T-helper 2 cell treated with Interferon-gamma antibody and Interleukin-4, amounts not matched to agents 5 μg/mL and 100 μg/mL, for 36 hours (primary cell): ENCODE results near the gene RSPH6A.

Source experiments
- DNase-seq: peaks from one replicate; pipeline ENCODE4 v3.0.0; 2021; ENCODE audit warnings: low spot score
- H3K27ac Mint-ChIP-seq: one replicate; pipeline ENCODE4 v1.8.0; 2021; ENCODE audit warnings: mild to moderate bottlenecking, mixed read lengths
- H3K27me3 Mint-ChIP-seq: one replicate; pipeline ENCODE4 v1.8.0; 2021; ENCODE audit warnings: low read depth, mixed read lengths
- H3K36me3 Mint-ChIP-seq: one replicate; pipeline ENCODE4 v1.8.0; 2021; ENCODE audit warnings: low read depth, mixed read lengths
- H3K4me1 Mint-ChIP-seq: one replicate; pipeline ENCODE4 v1.8.0; 2021; ENCODE audit warnings: low read depth, mixed read lengths
- H3K4me3 Mint-ChIP-seq: one replicate; pipeline ENCODE4 v1.8.0; 2022; ENCODE audit warnings: mild to moderate bottlenecking, moderate library complexity, mixed read lengths
- H3K9me3 Mint-ChIP-seq: one replicate; pipeline ENCODE4 v1.8.0; 2021; ENCODE audit warnings: mixed read lengths

RSPH6A gene

GRCh38 chr19:45820413-45821102 lies 5.5 kb upstream of the RSPH6A start:
- peaks cover 13% of the 10 kb centered on the region for H3K36me3 Mint-ChIP-seq
- no peak overlapping the region for H3K27ac Mint-ChIP-seq
- H3K4me3 Mint-ChIP-seq = no peak overlapping the region
- no peaks in the 10 kb centered on the region for H3K27me3 Mint-ChIP-seq
- no peak for DNase-seq
- no peaks in the 10 kb centered on the region for H3K9me3 Mint-ChIP-seq
- no peaks in the 10 kb centered on the region for H3K4me1 Mint-ChIP-seq

- Mint-ChIP-seq H3K9me3 (no peaks in the 10 kb centered on the region), H3K27ac (no peak overlapping the region)
Observed at GRCh38 chr19:45819769-45820168, 4.7 kb upstream of the RSPH6A start.

GRCh38 chr19:45817725-45818301 lies 2.7 kb upstream of the RSPH6A start:
- H3K36me3 Mint-ChIP-seq = peaks cover 9% of the 10 kb centered on the region
- H3K4me1 Mint-ChIP-seq = no peaks in the 10 kb centered on the region
- DNase-seq = no peak
- no peaks in the 10 kb centered on the region for H3K9me3 Mint-ChIP-seq
- no peaks in the 10 kb centered on the region for H3K27me3 Mint-ChIP-seq
- H3K4me3 Mint-ChIP-seq = no peak overlapping the region
- H3K27ac Mint-ChIP-seq = no peak overlapping the region

More at GRCh38 chr19:45819769-45820168, 4.7 kb upstream of the RSPH6A start:
- Mint-ChIP-seq H3K4me3 (no peak overlapping the region), H3K4me1 (no peaks in the 10 kb centered on the region), H3K36me3 (peaks cover 11% of the 10 kb centered on the region), H3K27me3 (no peaks in the 10 kb centered on the region)
- DNase-seq = no peak

- peaks cover 9% of the 10 kb centered on the region for H3K36me3 Mint-ChIP-seq
- peak; percentile 92 for DNase-seq
- no peak overlapping the region for H3K4me3 Mint-ChIP-seq
- H3K4me1 Mint-ChIP-seq = no peaks in the 10 kb centered on the region
- no peaks in the 10 kb centered on the region for H3K9me3 Mint-ChIP-seq
- no peaks in the 10 kb centered on the region for H3K27me3 Mint-ChIP-seq
- H3K27ac Mint-ChIP-seq = no peak overlapping the region
Observed at GRCh38 chr19:45817010-45817724, 2.1 kb upstream of the RSPH6A start.

- DNase-seq = no peak
- Mint-ChIP-seq H3K4me1 (no peaks in the 10 kb centered on the region), H3K9me3 (no peaks in the 10 kb centered on the region), H3K4me3 (no peak overlapping the region), H3K27me3 (no peaks in the 10 kb centered on the region), H3K36me3 (peaks cover 9% of the 10 kb centered on the region), H3K27ac (no peak overlapping the region)
Observed at GRCh38 chr19:45816236-45817009, 1.3 kb upstream of the RSPH6A start.

- Mint-ChIP-seq H3K4me1 (peaks cover under 1% of the 10 kb centered on the region), H3K4me3 (no peak overlapping the region), H3K36me3 (peaks cover 6% of the 10 kb centered on the region), H3K27ac (no peak overlapping the region), H3K27me3 (no peaks in the 10 kb centered on the region), H3K9me3 (no peaks in the 10 kb centered on the region)
- DNase-seq = no peak
Observed at GRCh38 chr19:45815481-45816216, 541 bp upstream of the RSPH6A start.

GRCh38 chr19:45814166-45814780 lies 835 bp downstream of the RSPH6A start:
- DNase-seq = no peak
- Mint-ChIP-seq H3K36me3 (peaks cover 6% of the 10 kb centered on the region), H3K27me3 (no peaks in the 10 kb centered on the region), H3K4me1 (peaks cover 8% of the 10 kb centered on the region), H3K27ac (no peak overlapping the region), H3K9me3 (no peaks in the 10 kb centered on the region), H3K4me3 (no peak overlapping the region)

GRCh38 chr19:45812297-45812696 lies 2.8 kb downstream of the RSPH6A start:
- H3K4me3 Mint-ChIP-seq = no peak overlapping the region
- H3K4me1 Mint-ChIP-seq = peaks cover 9% of the 10 kb centered on the region
- H3K36me3 Mint-ChIP-seq = peaks cover 3% of the 10 kb centered on the region
- no peak overlapping the region for H3K27ac Mint-ChIP-seq
- no peaks in the 10 kb centered on the region for H3K27me3 Mint-ChIP-seq
- no peak for DNase-seq
- H3K9me3 Mint-ChIP-seq = no peaks in the 10 kb centered on the region

- Mint-ChIP-seq H3K9me3 (no peaks in the 10 kb centered on the region), H3K27ac (peak overlapping the region; percentile 80), H3K4me1 (peaks cover 9% of the 10 kb centered on the region), H3K4me3 (no peak overlapping the region), H3K27me3 (peaks cover 3% of the 10 kb centered on the region), H3K36me3 (peaks cover 3% of the 10 kb centered on the region)
- no peak for DNase-seq
Observed at GRCh38 chr19:45809643-45810159, 5.4 kb downstream of the RSPH6A start.

- Mint-ChIP-seq H3K4me3 (no peak overlapping the region), H3K27ac (no peak overlapping the region), H3K4me1 (peaks cover 9% of the 10 kb centered on the region), H3K27me3 (peaks cover 9% of the 10 kb centered on the region), H3K9me3 (no peaks in the 10 kb centered on the region), H3K36me3 (no peaks in the 10 kb centered on the region)
- no peak for DNase-seq
Observed at GRCh38 chr19:45805719-45806118, 9.4 kb downstream of the RSPH6A start.

GRCh38 chr19:45804959-45805230 lies 10.2 kb downstream of the RSPH6A start:
- no peak overlapping the region for H3K4me3 Mint-ChIP-seq
- no peaks in the 10 kb centered on the region for H3K9me3 Mint-ChIP-seq
- H3K27me3 Mint-ChIP-seq = peaks cover 11% of the 10 kb centered on the region
- peaks cover 6% of the 10 kb centered on the region for H3K4me1 Mint-ChIP-seq
- no peak overlapping the region for H3K27ac Mint-ChIP-seq
- no peak for DNase-seq
- H3K36me3 Mint-ChIP-seq = no peaks in the 10 kb centered on the region

- H3K4me3 Mint-ChIP-seq = no peak overlapping the region
- no peaks in the 10 kb centered on the region for H3K9me3 Mint-ChIP-seq
- no peaks in the 10 kb centered on the region for H3K36me3 Mint-ChIP-seq
- peaks cover 2% of the 10 kb centered on the region for H3K4me1 Mint-ChIP-seq
- DNase-seq = no peak
- H3K27ac Mint-ChIP-seq = no peak overlapping the region
- peaks cover 11% of the 10 kb centered on the region for H3K27me3 Mint-ChIP-seq
Observed at GRCh38 chr19:45804140-45804958, 10.8 kb downstream of the RSPH6A start.
